Fibroblast of lung (primary cell): ENCODE data around the gene MAML3. TPM values are rescaled to one million over a fixed set of nuclear protein-coding genes. Genes with fewer than 3 reads are reported as not detected.

Source experiments
- DNase-seq, 2 donors: peaks; one replicate each; pipeline versions ENCODE4 v3.0.0 to v3.0.0-alpha.2; 2010; ENCODE audit warnings: low read depth in 2 of 2
- H2AFZ ChIP-seq: 2 replicates; pipeline ENCODE4 v1.5.1; 2012; ENCODE audit warnings: low read length, control low read depth, inconsistent platforms
- H3K27ac ChIP-seq: 2 replicates; pipeline ENCODE4 v1.5.1; 2011; ENCODE audit warnings: low read length, control low read depth; ENCODE audit not compliant: insufficient read depth
- H3K27me3 ChIP-seq: 2 replicates; pipeline ENCODE4 v1.5.1; 2011; ENCODE audit warnings: mild to moderate bottlenecking, low read length; ENCODE audit not compliant: control insufficient read depth, insufficient read depth
- H3K36me3 ChIP-seq: 2 replicates; pipeline ENCODE4 v1.5.1; 2011; ENCODE audit warnings: low read length; ENCODE audit not compliant: control insufficient read depth, insufficient read depth
- H3K4me1 ChIP-seq: 2 replicates; pipeline ENCODE4 v1.5.1; 2011; ENCODE audit warnings: low read length; ENCODE audit not compliant: control insufficient read depth, insufficient read depth; ENCODE audit errors: extremely low read depth
- H3K4me2 ChIP-seq: 2 replicates; pipeline ENCODE4 v1.5.1; 2011; ENCODE audit warnings: low read length, control low read depth; ENCODE audit not compliant: insufficient read depth; ENCODE audit errors: extremely low read depth
- H3K4me3 ChIP-seq, 4 experiments: fragments of 200-600 bp in 1 of 4; sonication (generic) in 1 of 4; replicated peaks in 1 of 4; 2 replicates each; pipeline ENCODE4 v1.5.1; 2011 to 2016; ENCODE audit warnings: low read length in 4 of 4, low read depth in 3 of 4, mild to moderate bottlenecking in 3 of 4, control low read depth in 2 of 4, inconsistent platforms in 1 of 4, mixed read lengths in 1 of 4; ENCODE audit not compliant: insufficient read depth in 1 of 4; ENCODE audit errors: control extremely low read depth in 1 of 4
- H3K79me2 ChIP-seq: 2 replicates; pipeline ENCODE4 v1.5.1; 2012; ENCODE audit warnings: mild to moderate bottlenecking, low read length, inconsistent platforms; ENCODE audit not compliant: control insufficient read depth, insufficient read depth
- H3K9ac ChIP-seq: 2 replicates; pipeline ENCODE4 v1.5.1; 2011; ENCODE audit warnings: mild to moderate bottlenecking, low read length, control low read depth; ENCODE audit not compliant: insufficient read depth
- H3K9me3 ChIP-seq: 2 replicates; pipeline ENCODE4 v1.5.1; 2012; ENCODE audit warnings: low read depth, low read length; ENCODE audit not compliant: control insufficient read depth, insufficient read depth
- H4K20me1 ChIP-seq: 2 replicates; pipeline ENCODE4 v1.5.1; 2011; ENCODE audit warnings: low read length; ENCODE audit not compliant: control insufficient read depth, insufficient read depth; ENCODE audit errors: extremely low read depth
- EZH2 ChIP-seq: IDR thresholded peaks from 2 replicates; pipeline ENCODE4 v1.5.1; 2012; ENCODE audit warnings: low read length, control low read depth, mild to moderate bottlenecking; ENCODE audit errors: missing control alignments
- polyA plus RNA-seq, 2 donors: library from polyadenylated mRNA; depleted of rRNA in 1 of 2; stranded (reverse) in 1 of 2; unstranded in 1 of 2; fragments of >200 nt; gene quantifications; 2 replicates each; pipeline ENCODE4 v1.2.1, GENCODE V29; 2011 to 2012; ENCODE audit warnings: missing spikeins in 1 of 2
- total RNA-seq: library from RNA; depleted of rRNA; stranded (reverse); fragments of >200 nt; gene quantifications from 2 replicates; pipeline ENCODE4 v1.2.1, GENCODE V29; 2014
- TF ChIP-seq, protein P1 (sequence below), 2 donors: IDR thresholded peaks in 1 of 2; conservative IDR thresholded peaks in 1 of 2; 1 replicate in 1 of 2; 2 replicates in 1 of 2; pipeline ENCODE4 v1.5.1; 2011 to 2012; ENCODE audit warnings: low read length in 2 of 2, control low read depth in 1 of 2, inconsistent platforms in 1 of 2, low read depth in 1 of 2, mild to moderate bottlenecking in 1 of 2

The MAML3 gene
- total and polyA plus RNA-seq, 2 donors (not counting 1 experiment from before 2014, with no cell fraction given) = 2.0 to 2.8 TPM

DNA sequence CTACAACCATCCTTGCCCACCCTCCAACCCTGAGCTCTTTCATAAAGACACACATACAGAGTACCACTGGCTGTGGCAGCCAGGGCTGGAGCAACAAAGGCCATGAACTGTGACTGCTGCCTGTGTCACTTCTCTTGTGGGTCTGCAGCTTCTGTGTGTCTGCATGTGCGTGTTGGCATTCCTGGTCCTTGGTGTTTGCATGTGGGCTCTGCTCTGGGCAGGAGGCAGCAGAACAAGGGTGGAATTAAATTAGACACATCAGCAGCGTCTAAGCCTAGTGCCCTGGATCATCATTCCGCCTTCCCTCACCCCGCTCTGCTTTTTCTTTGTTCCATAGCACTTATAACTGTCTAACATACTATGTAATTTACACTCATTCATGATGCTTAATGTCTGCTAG lies 330.6 kb downstream of the MAML3 start:
- TF ChIP-seq, protein P1, sequence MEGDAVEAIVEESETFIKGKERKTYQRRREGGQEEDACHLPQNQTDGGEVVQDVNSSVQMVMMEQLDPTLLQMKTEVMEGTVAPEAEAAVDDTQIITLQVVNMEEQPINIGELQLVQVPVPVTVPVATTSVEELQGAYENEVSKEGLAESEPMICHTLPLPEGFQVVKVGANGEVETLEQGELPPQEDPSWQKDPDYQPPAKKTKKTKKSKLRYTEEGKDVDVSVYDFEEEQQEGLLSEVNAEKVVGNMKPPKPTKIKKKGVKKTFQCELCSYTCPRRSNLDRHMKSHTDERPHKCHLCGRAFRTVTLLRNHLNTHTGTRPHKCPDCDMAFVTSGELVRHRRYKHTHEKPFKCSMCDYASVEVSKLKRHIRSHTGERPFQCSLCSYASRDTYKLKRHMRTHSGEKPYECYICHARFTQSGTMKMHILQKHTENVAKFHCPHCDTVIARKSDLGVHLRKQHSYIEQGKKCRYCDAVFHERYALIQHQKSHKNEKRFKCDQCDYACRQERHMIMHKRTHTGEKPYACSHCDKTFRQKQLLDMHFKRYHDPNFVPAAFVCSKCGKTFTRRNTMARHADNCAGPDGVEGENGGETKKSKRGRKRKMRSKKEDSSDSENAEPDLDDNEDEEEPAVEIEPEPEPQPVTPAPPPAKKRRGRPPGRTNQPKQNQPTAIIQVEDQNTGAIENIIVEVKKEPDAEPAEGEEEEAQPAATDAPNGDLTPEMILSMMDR (conservative IDR thresholded peaks at IDR 0.05 in 1 of 2, IDR thresholded peaks at IDR 0.05 in 1 of 2; ENCODE audit: low read depth in 1 of 2, low read length in 2 of 2) = no peak
- TF ChIP-seq EZH2 = no peak
- DNase-seq = no peak
- H2AFZ ChIP-seq = no peak overlapping the region
- no peak overlapping the region for H3K9ac ChIP-seq
- H4K20me1 ChIP-seq = no peaks in the 10 kb centered on the region
- no peaks in the 10 kb centered on the region for H3K27me3 ChIP-seq
- H3K27ac ChIP-seq = no peak overlapping the region
- no peak overlapping the region for H3K4me3 ChIP-seq
- H3K4me1 ChIP-seq = no peaks in the 10 kb centered on the region
- H3K79me2 ChIP-seq = no peaks in the 10 kb centered on the region
- no peaks in the 10 kb centered on the region for H3K9me3 ChIP-seq
- H3K4me2 ChIP-seq = no peak overlapping the region
- H3K36me3 ChIP-seq = no peaks in the 10 kb centered on the region

DNA sequence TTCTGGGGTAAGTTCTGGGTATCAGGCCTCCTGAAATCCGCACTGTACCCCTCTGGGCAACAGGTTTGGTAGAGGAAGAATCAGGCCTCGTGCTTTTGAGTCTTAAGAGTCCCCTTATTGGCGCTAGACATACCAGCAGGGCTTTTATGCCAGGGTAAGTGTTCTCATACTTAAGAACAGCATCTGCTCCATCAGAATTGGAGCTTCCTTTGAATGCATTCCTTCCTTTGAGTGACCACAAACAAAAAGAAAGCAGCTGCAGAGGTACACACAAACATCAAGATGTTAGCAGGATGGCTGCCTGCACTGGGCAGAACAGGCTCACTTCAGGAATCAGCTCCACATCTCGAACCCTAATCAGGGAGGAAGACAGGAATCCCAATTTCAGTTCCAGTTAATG lies 331.6 kb downstream of the MAML3 start:
- H3K27me3 ChIP-seq = no peaks in the 10 kb centered on the region
- no peaks in the 10 kb centered on the region for H3K79me2 ChIP-seq
- H3K4me1 ChIP-seq = no peaks in the 10 kb centered on the region
- H3K27ac ChIP-seq = no peak overlapping the region
- H3K9ac ChIP-seq = no peak overlapping the region
- H3K9me3 ChIP-seq = no peaks in the 10 kb centered on the region
- no peak for TF ChIP-seq EZH2
- TF ChIP-seq, protein P1 (conservative IDR thresholded peaks at IDR 0.05 in 1 of 2, IDR thresholded peaks at IDR 0.05 in 1 of 2; ENCODE audit: low read depth in 1 of 2, low read length in 2 of 2) = no peak
- no peaks in the 10 kb centered on the region for H3K36me3 ChIP-seq
- no peaks in the 10 kb centered on the region for H4K20me1 ChIP-seq
- no peak overlapping the region for H2AFZ ChIP-seq
- H3K4me3 ChIP-seq = no peak overlapping the region
- no peak for DNase-seq
- no peak overlapping the region for H3K4me2 ChIP-seq

DNA sequence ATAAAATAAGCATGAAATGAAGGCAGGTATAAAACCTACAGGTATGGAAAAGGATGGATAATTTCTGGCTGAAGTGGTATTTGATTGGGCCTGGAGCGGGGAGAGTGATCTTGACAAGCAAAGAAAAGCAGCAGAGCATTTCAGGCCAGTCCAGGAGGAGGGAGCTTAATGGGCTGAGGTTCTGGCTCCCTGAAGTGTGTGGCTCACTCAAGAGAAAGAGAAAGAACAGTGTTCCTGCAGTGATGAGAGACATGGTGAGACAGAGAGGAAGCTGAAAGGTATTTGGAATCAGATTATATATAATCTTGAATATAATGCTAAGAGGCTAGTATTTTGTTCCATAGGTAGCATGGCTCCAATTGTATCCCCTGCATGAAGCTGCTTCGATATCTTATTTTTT lies 334.9 kb downstream of the MAML3 start:
- Histone ChIP-seq H3K4me3 (no peak overlapping the region), H3K4me2 (no peak overlapping the region), H3K4me1 (peaks cover 18% of the 10 kb centered on the region), H3K9me3 (no peaks in the 10 kb centered on the region), H3K27ac (no peak overlapping the region), H3K27me3 (no peaks in the 10 kb centered on the region), H3K36me3 (no peaks in the 10 kb centered on the region), H3K79me2 (no peaks in the 10 kb centered on the region), H4K20me1 (no peaks in the 10 kb centered on the region), H2AFZ (no peak overlapping the region), H3K9ac (no peak overlapping the region)
- TF ChIP-seq EZH2 = no peak
- TF ChIP-seq, protein P1 (conservative IDR thresholded peaks at IDR 0.05 in 1 of 2, IDR thresholded peaks at IDR 0.05 in 1 of 2; ENCODE audit: low read depth in 1 of 2, low read length in 2 of 2) = no peak
- DNase-seq = no peak
